SK-MEL-5 (cell line): ENCODE measurements around the gene SOX6. TPM values are rescaled to one million over a fixed set of nuclear protein-coding genes. Genes with fewer than 3 reads are reported as not detected.
A peak's percentile ranks its signal among the peaks of the same experiment; 100 is the strongest.
"Not testable (repeated sequence)": the region's sequence is repeated elsewhere in the genome, so short reads cannot be mapped to it uniquely, and the experiment has no call there.

Experiments
- DNase-seq: peaks from one replicate; pipeline ENCODE4 v3.0.0-alpha.2; 2016; ENCODE audit warnings: low read depth, low spot score
- in situ Hi-C: cut with HindIII; loops from 2 replicates; pipeline ENCODE4 v1.10.0; 2016; ENCODE audit warnings: low sequenced_read_pairs, high pct_unique_total_duplicates, low pct_unique_long_range_greater_than_20kb
- total RNA-seq: library from RNA; depleted of rRNA; stranded (reverse); fragments of >200 nt; shearing (Covaris generic); gene quantifications from 2 replicates; pipeline ENCODE4 v1.2.3, GENCODE V29; 2014

The SOX6 gene
- total RNA-seq, 1 experiment from 2014 or later: 84.9 TPM

GRCh38 chr11:16029151-16029550, 327.2 kb downstream of the SOX6 start:
- DNase-seq, in situ Hi-C loops: not testable (repeated sequence)

GRCh38 chr11:16028419-16028818, 327.9 kb downstream of the SOX6 start:
- DNase-seq: no peak
- in situ Hi-C loops: no loop called here

GRCh38 chr11:16027621-16028020, 328.7 kb downstream of the SOX6 start:
- in situ Hi-C loops: no loop called here

GRCh38 chr11:16026849-16027248, 329.5 kb downstream of the SOX6 start:
- DNase-seq: no peak
- in situ Hi-C loops: no loop called here

More at GRCh38 chr11:16027621-16028020, 328.7 kb downstream of the SOX6 start:
- DNase-seq: no peak

- DNase-seq: no peak
- in situ Hi-C loops: no loop called here
Measured at GRCh38 chr11:16018931-16019330, 337.4 kb downstream of the SOX6 start.

GRCh38 chr11:16016468-16016829, 339.9 kb downstream of the SOX6 start:
- in situ Hi-C loops: no loop called here
- DNase-seq: no peak

GRCh38 chr11:16015741-16016467, 340.4 kb downstream of the SOX6 start:
- in situ Hi-C loops: no loop called here
- DNase-seq: no peak

- DNase-seq: no peak
- in situ Hi-C loops: no loop called here
Measured at GRCh38 chr11:16013649-16014275, 342.6 kb downstream of the SOX6 start.

GRCh38 chr11:16013242-16013641, 343.1 kb downstream of the SOX6 start:
- in situ Hi-C loops: no loop called here
- DNase-seq: no peak

- DNase-seq: peak; percentile 92
- in situ Hi-C loops: no loop called here
Measured at GRCh38 chr11:16012125-16012751, 344.1 kb downstream of the SOX6 start.

- in situ Hi-C loops: no loop called here
- DNase-seq: peak; percentile 54
Measured at GRCh38 chr11:16011396-16011795, 344.9 kb downstream of the SOX6 start.

- in situ Hi-C loops: no loop called here
- DNase-seq: no peak
Measured at GRCh38 chr11:16009021-16009420, 347.3 kb downstream of the SOX6 start.

GRCh38 chr11:16007514-16007913, 348.8 kb downstream of the SOX6 start:
- DNase-seq: no peak
- in situ Hi-C loops: no loop called here

GRCh38 chr11:16002942-16003341, 353.4 kb downstream of the SOX6 start:
- in situ Hi-C loops: no loop called here
- no peak for DNase-seq

- DNase-seq: peak; percentile 99
- in situ Hi-C loops: no loop called here
Measured at GRCh38 chr11:16001899-16002426, 354.4 kb downstream of the SOX6 start.

- in situ Hi-C loops: no loop called here
- DNase-seq: no peak
Measured at GRCh38 chr11:16001044-16001568, 355.2 kb downstream of the SOX6 start.

- DNase-seq: no peak
Measured at GRCh38 chr11:16000065-16000464, 356.3 kb downstream of the SOX6 start.

GRCh38 chr11:15993345-15993744, 363.0 kb downstream of the SOX6 start:
- in situ Hi-C loops: no loop called here
- DNase-seq: no peak

More at GRCh38 chr11:16000065-16000464, 356.3 kb downstream of the SOX6 start:
- in situ Hi-C loops: no loop called here
